Sigmoid colon (tissue), 7 donors: ENCODE results near the gene NTF3. TPM values are rescaled to one million over a fixed set of nuclear protein-coding genes. Genes with fewer than 3 reads are reported as not detected.

Source experiments
- DNase-seq: peaks from one replicate; pipeline ENCODE4 v3.0.0-alpha.2; 2019
- H3K27ac ChIP-seq, 4 donors: fragments of 200-600 bp; sonication (generic); one replicate each; pipeline ENCODE4 v1.5.1; 2016 to 2019; ENCODE audit warnings: mild to moderate bottlenecking in 1 of 4
- H3K27me3 ChIP-seq, 3 donors: fragments of 200-600 bp; sonication (generic); one replicate each; pipeline ENCODE4 v1.5.1; 2019; ENCODE audit warnings: mild to moderate bottlenecking in 1 of 3
- H3K36me3 ChIP-seq, 4 donors: fragments of 200-600 bp; sonication (generic); one replicate each; pipeline ENCODE4 v1.5.1; 2016 to 2019
- H3K4me1 ChIP-seq, 4 donors: fragments of 200-600 bp; sonication (generic); one replicate each; pipeline ENCODE4 v1.5.1; 2017 to 2019
- H3K4me3 ChIP-seq, 4 donors: fragments of 200-600 bp; sonication (generic); one replicate each; pipeline ENCODE4 v1.5.1; 2017 to 2019; ENCODE audit warnings: mild to moderate bottlenecking in 2 of 4, moderate library complexity in 1 of 4
- H3K9me3 ChIP-seq, 4 donors: fragments of 200-600 bp in 3 of 4; sonication (generic) in 3 of 4; one replicate each; pipeline versions ENCODE4 v1.5.1 to v1.6.1; 2013 to 2019
- EP300 ChIP-seq, 4 donors: sonication (generic); formaldehyde crosslinking; IDR thresholded peaks; one replicate each; pipeline ENCODE4 v1.6.1; 2017; ENCODE audit warnings: antibody characterized with exemption in 4 of 4
- POLR2A ChIP-seq, 2 donors: fragments of 450-650 bp; IDR thresholded peaks; one replicate each; pipeline ENCODE4 v1.6.1; 2016; ENCODE audit warnings: antibody characterized with exemption in 2 of 2, mild to moderate bottlenecking in 2 of 2, moderate library complexity in 2 of 2
- POLR2AphosphoS5 ChIP-seq, 4 donors: sonication (generic); formaldehyde crosslinking; IDR thresholded peaks; one replicate each; pipeline ENCODE4 v1.6.1; 2017; ENCODE audit warnings: antibody characterized with exemption in 4 of 4
- WGBS, 2 donors: extraction: QIAGEN DNeasy Blood & Tissue Kit; methylation state at CpG; one replicate each; pipeline ENCODE4 v1.1.7; 2013; 5-methylcytosine and 5-hydroxymethylcytosine counted together
- intact Hi-C: fragments of 100-400 bp; cut with DNase I; formaldehyde crosslinking; loops from one replicate; pipeline ENCODE4 v1.15.1; 2023
- polyA plus RNA-seq, 3 donors: library from polyadenylated mRNA; stranded (reverse); fragments of 200-250 nt; gene quantifications; one replicate each; pipeline ENCODE4 v1.2.3, GENCODE V29; 2013
- total RNA-seq, 4 donors: library from RNA; depleted of rRNA; stranded (reverse); fragments of >200 nt; gene quantifications; one replicate each; pipeline ENCODE4 v1.1.0, GENCODE V29; 2016
- TF ChIP-seq, protein P1 (sequence below), 4 experiments: fragments of 450-650 bp in 3 of 4; fragments of 200-600 bp in 1 of 4; IDR thresholded peaks; one replicate each; pipeline ENCODE4 v1.5.1; 2016 to 2019; ENCODE audit warnings: antibody characterized with exemption in 4 of 4, mild to moderate bottlenecking in 3 of 4, moderate library complexity in 2 of 4
- donor health status: healthy with polysubstance abuse.
- donor health status: Bipolar disorder and iron deficiency.
- donor health status: healthy.

Gene NTF3
- total and polyA plus RNA-seq, 7 donors = 0.71 to 1.8 (median 0.95) TPM; not detected in 2

DNA sequence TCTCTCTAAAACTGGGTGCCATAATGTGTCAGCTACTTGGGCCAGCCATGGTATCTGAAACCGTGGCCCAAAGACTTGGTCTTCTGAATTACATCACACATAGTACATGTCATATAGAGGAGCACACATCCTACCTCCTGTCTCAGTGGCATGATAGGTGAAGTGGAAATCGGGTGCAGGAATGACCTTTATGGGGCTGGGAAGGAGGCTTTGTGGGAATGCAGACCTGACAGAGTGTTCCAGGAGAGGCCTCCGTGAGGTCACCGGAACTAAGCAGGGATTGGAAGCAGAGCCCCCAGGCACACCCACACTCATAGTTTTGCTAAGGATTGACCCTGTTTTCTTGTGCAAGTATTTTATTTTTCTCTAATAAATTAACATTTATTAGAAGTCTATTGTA lies 82.6 kb downstream of the NTF3 start:
- 91 to 95% methylated on average over 4 of the region's 4 CpGs for WGBS, 2 donors
- DNase-seq = no peak

DNA sequence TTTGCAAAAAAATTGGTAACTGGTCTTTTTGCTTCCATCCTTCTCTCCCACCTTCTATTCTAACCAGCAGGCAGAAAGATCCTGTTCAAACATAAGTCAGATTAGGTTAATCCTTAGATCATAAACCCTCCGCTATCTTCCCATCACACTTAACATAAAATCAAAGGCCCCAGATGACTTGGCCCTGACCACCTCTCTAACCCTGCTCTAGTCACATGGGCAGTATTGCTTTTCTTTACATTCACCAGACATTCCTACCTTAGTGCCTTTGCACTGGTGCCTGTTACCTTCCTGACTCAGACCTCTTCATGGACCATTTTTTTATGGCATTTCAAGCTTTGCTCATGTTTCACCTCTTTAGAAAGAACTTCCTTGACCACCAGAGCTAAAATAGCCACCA lies 83.5 kb downstream of the NTF3 start:
- H3K27me3 ChIP-seq = peaks cover 0 to 25% (median 12%) of the 10 kb centered on the region in 3 donors
- no peak overlapping the region for H3K4me3 ChIP-seq
- TF ChIP-seq POLR2A (IDR thresholded peaks at IDR 0.05) (no peak), POLR2AphosphoS5 (IDR thresholded peaks at IDR 0.05) (no peak)
- 97 to 98% methylated on average over 1 of the region's 1 CpG for WGBS, 2 donors
- DNase-seq = no peak
- H3K9me3 ChIP-seq = no peaks in the 10 kb centered on the region
- intact Hi-C loops = no loop called here
- H3K36me3 ChIP-seq = no peaks in the 10 kb centered on the region
- H3K4me1 ChIP-seq = peaks cover 0 to 12% (median 10%) of the 10 kb centered on the region in 4 donors
- H3K27ac ChIP-seq = no peak overlapping the region

More for the DNA sequence above, 82.6 kb downstream of the NTF3 start:
- no peaks in the 10 kb centered on the region for H3K9me3 ChIP-seq
- H3K4me1 ChIP-seq = peaks cover 0 to 12% (median 10%) of the 10 kb centered on the region in 4 donors
- no peak overlapping the region for H3K4me3 ChIP-seq
- no peaks in the 10 kb centered on the region for H3K36me3 ChIP-seq
- TF ChIP-seq POLR2A (IDR thresholded peaks at IDR 0.05) (no peak), EP300 (IDR thresholded peaks at IDR 0.05) (no peak), POLR2AphosphoS5 (IDR thresholded peaks at IDR 0.05) (no peak)
- TF ChIP-seq, protein P1, sequence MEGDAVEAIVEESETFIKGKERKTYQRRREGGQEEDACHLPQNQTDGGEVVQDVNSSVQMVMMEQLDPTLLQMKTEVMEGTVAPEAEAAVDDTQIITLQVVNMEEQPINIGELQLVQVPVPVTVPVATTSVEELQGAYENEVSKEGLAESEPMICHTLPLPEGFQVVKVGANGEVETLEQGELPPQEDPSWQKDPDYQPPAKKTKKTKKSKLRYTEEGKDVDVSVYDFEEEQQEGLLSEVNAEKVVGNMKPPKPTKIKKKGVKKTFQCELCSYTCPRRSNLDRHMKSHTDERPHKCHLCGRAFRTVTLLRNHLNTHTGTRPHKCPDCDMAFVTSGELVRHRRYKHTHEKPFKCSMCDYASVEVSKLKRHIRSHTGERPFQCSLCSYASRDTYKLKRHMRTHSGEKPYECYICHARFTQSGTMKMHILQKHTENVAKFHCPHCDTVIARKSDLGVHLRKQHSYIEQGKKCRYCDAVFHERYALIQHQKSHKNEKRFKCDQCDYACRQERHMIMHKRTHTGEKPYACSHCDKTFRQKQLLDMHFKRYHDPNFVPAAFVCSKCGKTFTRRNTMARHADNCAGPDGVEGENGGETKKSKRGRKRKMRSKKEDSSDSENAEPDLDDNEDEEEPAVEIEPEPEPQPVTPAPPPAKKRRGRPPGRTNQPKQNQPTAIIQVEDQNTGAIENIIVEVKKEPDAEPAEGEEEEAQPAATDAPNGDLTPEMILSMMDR (IDR thresholded peaks at IDR 0.05) = no peak
- intact Hi-C loops = no loop called here
- peaks cover 0 to 31% (median 12%) of the 10 kb centered on the region in 3 donors for H3K27me3 ChIP-seq
- no peak overlapping the region for H3K27ac ChIP-seq

DNA sequence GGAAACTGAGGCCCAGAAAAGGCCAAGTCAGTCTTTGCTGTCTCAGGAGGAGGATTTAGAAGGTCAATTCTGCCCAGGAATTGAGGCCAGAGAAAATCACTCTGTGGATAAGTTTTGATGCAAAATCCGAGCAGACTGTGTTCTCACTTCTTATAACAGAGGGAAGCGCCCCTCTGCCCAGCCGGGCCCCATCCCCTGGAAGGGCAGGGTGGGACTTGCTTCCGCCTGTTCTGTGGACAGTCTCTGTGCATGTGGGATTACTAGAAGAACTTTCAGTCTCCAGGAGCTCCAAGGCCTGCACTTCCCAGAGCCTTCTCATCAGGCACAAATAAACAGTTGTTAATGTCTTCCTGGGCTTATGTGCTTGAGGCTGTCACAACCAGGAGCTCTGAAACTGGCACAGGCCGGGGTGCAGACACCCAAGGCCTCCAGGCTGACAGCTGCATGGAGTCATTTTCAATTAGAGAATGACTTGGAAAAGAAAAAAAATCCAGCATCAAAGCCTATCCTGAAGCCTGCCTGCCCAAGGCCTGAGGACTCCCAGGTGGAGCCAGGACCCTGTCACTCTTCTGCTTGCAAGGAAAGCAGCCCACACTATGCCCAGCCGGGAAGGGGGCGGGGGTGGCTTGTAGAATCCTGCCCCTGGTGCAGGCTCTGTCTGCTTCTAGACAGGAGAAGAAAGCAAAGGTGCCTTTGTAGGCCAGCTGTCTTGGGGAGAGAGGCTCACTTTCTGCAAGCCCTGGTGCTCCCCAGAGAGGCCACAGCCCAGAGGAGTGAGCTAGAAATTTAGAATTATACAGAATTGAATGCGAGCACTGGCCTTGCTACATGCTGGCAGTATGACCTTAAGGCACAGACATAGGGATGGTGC lies 84.7 kb downstream of the NTF3 start:
- Histone ChIP-seq H3K4me1 (peaks cover 0 to 11% (median 7%) of the 10 kb centered on the region in 4 donors), H3K9me3 (no peaks in the 10 kb centered on the region), H3K27me3 (peaks cover 0 to 13% (median 7%) of the 10 kb centered on the region in 3 donors), H3K4me3 (no peak overlapping the region), H3K27ac (no peak overlapping the region), H3K36me3 (no peaks in the 10 kb centered on the region)
- intact Hi-C loops = no loop called here
- TF ChIP-seq POLR2A (IDR thresholded peaks at IDR 0.05) = no peak
- TF ChIP-seq POLR2AphosphoS5 (IDR thresholded peaks at IDR 0.05) = no peak
- TF ChIP-seq EP300 (IDR thresholded peaks at IDR 0.05) = no peak
- TF ChIP-seq, protein P1 (IDR thresholded peaks at IDR 0.05) = no peak
- 86 to 89% methylated on average over 8 of the region's 8 CpGs for WGBS, 2 donors
- no peak for DNase-seq

DNA sequence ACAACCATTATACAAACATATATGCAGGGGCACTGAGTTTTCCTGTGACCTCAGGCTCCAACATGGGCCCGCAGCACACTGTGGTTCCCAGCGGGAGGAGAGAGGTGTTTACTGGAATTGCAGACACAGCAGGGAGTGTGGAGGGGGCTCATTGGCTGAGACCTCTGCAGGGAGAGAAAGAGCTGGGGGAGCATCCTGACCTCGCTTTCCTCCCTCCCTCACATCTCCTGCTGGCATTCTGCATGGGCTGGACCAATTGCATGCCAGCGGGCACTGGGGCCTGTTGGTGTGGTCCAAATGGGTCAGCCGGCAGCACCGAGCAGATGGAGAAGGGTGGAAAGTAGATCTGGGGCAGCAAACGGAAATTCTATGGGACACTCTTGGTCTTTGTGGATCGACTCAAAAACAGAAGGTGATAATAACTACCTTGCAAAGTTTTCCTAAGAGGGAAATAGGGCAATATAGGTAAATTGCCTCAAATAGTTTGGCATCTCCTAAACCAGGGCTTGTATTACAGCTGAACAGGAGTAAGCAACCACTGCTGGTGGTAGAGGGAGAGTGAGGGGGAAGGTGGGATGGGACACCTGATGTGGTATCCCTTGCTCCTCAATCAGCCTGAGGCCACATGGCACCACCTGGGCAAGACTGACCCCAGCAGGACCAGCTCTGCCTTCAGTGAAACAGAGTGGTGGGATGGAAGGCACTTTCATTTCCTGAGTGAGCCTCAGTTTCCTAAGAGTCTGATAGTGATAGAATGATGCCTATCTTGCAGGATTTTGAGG lies 86.9 kb downstream of the NTF3 start:
- Histone ChIP-seq H3K27ac (no peak overlapping the region), H3K4me3 (no peak overlapping the region), H3K27me3 (no peaks in the 10 kb centered on the region), H3K36me3 (no peaks in the 10 kb centered on the region), H3K4me1 (no peaks in the 10 kb centered on the region), H3K9me3 (no peaks in the 10 kb centered on the region)
- DNase-seq = no peak
- intact Hi-C loops = no loop called here
- 90 to 91% methylated on average over 8 of the region's 8 CpGs for WGBS, 2 donors
- TF ChIP-seq, protein P1 (IDR thresholded peaks at IDR 0.05) = no peak
- TF ChIP-seq POLR2AphosphoS5 (IDR thresholded peaks at IDR 0.05) (no peak), EP300 (IDR thresholded peaks at IDR 0.05) (no peak), POLR2A (IDR thresholded peaks at IDR 0.05) (no peak)

DNA sequence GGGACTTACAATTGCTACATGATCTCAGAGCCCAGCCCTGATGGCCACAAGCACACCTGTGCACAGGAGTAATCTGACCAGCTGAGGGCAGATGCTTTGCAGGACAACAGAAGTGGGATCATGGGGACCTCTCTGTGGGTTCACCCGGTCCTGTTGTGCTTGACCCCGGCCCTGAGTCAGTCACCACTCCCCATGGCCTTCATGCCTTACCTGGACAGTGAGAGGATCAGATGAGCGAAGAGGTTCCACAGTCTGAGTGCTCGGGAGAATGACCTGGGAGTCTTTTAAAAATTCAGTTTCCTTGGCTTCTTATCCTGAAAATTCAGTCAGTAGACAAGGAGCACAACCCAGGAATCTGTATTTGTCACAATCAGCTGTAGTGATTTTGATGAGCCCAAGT lies 88.1 kb downstream of the NTF3 start:
- no peaks in the 10 kb centered on the region for H3K4me1 ChIP-seq
- no peaks in the 10 kb centered on the region for H3K27me3 ChIP-seq
- TF ChIP-seq, protein P1 (IDR thresholded peaks at IDR 0.05) = no peak
- TF ChIP-seq POLR2A (IDR thresholded peaks at IDR 0.05) = no peak
- no peak for TF ChIP-seq EP300 (IDR thresholded peaks at IDR 0.05)
- TF ChIP-seq POLR2AphosphoS5 (IDR thresholded peaks at IDR 0.05) = no peak
- intact Hi-C loops = no loop called here
- 86 to 92% methylated on average over 4 of the region's 4 CpGs for WGBS, 2 donors
- DNase-seq = no peak
- H3K27ac ChIP-seq = no peak overlapping the region
- H3K4me3 ChIP-seq = no peak overlapping the region
- H3K36me3 ChIP-seq = no peaks in the 10 kb centered on the region
- no peaks in the 10 kb centered on the region for H3K9me3 ChIP-seq
